ENCODE measurements around the gene PDE3B.

PDE3B gene

GRCh38 chr11:14892036-14892556 lies 248.5 kb downstream of the PDE3B start, which contains the start of gene CYP2R1:
TSS of gene CYP2R1 (minus strand) at chr11:14892231. CDS start at chr11:14892205, 26 bp downstream.
- DNase-seq: peak; percentile 98 to 99

GRCh38 chr11:14892577-14892976 lies 249.0 kb downstream of the PDE3B start:
- no peak for DNase-seq

DNA sequence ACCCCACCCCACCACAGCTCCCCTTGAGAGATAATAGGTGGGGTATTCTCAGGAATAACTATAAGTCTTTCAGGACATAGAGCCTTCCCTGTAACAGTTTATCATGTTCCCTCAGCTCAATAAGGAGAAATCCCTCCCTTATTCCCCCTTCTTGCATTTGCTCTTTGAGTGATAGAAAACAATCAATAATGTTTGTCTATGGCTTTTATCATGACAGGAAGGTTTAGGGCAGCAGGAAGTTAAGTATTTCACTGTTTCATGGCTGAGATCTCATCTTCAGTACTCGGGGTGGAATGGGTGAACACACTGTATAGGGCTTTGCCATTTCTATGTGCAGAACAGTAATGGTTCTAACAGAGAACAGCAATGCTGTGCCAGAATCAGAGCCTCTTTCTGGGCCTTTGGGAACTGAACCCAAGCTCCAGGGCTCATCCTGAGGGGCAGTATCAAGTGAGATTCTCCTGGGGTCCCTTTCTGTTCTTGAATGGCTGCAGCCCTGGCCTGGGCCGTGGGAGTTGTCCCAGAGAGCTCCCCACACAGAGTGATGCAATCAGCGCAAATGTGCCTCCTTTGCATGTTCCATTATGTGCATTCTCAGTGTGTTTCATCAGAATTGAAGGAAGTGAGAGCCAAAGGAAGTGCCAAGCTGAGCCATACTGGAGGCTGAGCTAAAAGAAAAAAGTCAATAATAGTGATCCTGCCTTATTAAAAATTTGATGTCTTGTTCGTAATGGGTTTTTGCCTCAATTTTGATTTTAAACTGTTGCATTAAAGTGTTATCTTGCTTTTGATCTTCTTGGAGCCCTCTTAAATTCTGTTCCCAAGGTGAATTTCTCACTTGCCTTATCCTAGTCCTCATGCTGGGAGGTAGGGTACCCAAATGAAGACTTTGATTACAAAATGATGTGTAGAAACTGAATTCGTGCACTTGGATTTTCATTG lies 251.3 kb downstream of the PDE3B start:
- DNase-seq: no peak

GRCh38 chr11:14898355-14898754 lies 254.8 kb downstream of the PDE3B start:
- DNase-seq: no peak

GRCh38 chr11:14898906-14899305 lies 255.3 kb downstream of the PDE3B start:
- no peak for DNase-seq

DNA sequence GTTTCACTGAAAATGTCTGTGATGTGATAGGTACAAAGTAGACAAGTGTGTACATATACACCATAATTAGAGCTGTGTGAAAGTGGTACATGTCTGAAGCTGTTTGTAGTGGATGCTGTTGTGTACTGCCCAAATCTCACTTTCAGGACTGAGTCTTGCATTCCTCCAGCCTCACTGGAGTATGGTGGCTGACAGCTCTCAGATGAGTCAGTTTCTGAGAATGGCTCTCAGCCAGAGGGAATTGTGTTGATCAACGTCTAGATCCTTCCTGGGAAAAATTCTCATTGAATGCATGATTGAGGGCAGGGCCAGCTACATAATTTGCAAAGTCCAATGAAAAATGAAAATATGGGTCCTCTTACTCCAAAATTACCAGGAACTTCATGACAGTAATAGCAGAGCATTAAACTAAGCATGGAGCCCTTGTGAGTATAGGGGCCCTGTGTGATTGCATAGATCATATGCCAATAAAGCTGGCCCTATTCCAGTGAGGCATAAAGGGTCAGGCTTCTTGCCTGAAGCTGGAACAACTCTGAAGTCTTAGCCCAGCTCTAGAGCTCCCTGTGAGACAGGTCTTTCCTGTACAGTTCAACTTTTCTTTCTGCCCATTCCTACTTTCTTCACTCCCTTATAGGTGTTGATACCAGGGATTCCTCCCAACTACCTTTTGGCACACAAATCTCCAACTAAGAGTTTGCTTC lies 259.2 kb downstream of the PDE3B start:
- DNase-seq: no peak

GRCh38 chr11:14904745-14905103 lies 261.1 kb downstream of the PDE3B start:
- no peak for DNase-seq

DNA sequence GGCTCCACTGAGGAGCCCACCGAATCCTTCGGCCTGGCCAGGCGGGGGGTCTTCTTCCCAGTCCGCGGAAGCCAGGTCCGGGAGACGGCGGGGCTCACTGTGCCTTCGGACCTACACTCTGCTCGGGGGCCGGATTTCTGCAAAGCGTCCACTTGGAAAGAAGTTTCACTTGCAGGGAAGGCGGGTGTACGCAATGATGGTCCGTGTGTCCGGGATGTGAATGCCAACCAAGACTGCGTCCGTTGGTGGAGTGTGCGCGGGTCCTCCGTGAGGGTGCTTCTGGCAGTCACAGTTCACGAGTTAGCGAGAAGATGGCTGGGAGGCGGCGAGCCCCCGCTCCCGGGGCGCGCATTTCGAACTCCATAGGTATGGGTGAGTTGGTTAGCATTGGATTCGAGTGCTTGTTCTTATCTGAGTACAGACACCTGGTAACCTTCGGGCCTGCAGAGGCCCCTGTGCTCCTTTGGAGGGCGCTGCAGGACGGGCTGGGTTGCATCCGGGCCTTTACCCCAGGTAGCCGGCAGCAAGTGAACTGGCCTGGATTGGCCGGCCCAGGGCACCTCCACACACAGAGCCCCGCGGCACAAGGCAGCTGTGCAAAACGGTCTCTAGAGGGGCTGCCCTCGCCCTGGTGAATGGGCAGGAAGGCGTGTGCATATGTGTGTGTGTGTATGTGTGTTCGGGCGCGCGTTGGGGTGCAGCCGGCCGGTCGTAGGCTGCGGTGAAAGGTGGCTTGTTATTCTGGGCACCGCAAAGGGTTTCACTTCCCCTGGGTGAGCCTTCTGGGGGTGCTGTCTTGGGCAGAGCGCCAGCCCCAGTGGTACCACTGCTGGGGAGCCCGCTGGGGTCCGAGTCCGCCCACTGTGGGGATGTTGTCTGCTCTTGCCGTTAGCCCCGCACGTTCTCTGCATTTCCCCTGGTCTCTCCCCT lies 261.8 kb downstream of the PDE3B start:
- DNase-seq: no peak

DNA sequence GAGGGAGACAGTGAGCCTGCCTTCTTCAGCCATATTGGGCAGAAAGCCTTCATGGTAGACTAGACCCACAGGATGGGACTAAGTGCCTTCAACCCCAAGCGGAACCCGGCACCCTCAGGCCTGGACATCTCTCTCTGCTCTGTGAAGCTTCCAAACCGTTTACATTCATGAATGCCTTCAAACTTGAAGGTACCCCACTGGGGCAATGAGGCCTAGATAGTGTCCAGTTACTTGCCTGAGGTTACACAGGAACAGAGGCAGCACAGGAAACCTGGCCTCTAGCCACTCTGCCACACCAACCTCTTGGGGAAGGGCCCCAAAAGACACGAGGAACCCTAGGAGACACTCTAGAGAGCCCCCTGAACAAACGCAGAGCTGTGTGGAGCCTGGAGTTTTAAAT lies 263.0 kb downstream of the PDE3B start:
- DNase-seq: no peak

- DNase-seq: no peak
These were observed 263.4 kb downstream of the PDE3B start for GRCh38 chr11:14906993-14907392.

DNA sequence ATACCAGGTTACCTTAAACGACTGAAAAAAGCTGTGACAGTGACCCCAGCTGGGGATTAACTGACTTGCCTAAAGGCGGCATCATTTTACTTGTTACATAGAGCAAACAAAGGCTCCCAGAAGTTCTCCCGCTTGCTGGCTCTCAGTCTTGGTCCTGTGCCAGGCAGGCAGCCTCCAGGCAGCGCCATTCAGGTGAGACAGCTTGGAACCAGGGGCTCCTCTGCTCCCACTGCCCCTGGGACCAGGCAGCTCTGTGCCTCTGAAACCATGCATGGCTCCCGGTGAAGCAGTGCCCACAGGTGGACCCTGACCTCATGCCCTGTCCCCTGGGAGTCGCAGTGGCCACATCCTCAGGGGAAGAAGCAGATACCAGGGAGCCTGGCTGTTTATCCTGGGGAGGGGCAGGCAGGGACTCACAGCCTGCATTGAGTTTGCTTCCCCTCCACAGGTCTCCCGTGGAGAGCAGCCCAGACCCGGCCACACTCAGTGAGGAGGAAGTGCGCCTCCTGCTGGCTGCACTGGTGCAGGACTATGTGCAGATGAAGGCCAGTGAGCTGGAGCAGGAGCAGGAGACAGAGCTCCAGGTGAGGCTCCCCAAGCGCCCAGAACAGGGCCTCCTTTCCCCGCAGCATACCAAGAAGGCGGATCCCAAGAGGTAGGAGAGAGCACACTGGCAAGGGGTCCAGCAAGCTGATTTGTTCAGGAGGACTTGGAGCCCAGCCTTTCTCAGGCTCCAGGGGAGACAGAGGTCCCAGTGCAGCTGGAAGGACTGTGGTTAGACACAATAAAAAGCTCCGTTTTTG lies 264.0 kb downstream of the PDE3B start:
- DNase-seq: peak; percentile 62 to 92

GRCh38 chr11:14908214-14908880 lies 264.7 kb downstream of the PDE3B start:
- peak; percentile 66 to 83 for DNase-seq

DNA sequence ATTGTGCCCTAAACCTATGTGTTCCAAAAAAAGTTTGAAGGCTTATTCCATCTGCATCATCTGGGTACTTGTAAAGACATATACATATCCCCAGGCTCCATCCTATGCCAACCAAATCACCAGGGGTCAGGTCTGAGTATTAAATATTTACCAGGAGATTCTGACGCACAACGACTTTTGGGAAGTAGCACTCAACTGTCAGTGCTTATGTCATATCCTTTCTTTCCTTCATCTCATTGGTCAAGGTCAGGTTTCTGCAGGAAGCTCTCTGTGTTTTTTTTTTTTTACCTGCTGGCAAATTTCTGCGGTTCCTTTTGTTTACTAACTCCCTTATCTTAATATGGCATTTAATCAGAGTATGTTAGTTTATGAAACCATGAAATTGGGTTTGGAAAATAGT lies 270.9 kb downstream of the PDE3B start:
- DNase-seq: no peak

DNA sequence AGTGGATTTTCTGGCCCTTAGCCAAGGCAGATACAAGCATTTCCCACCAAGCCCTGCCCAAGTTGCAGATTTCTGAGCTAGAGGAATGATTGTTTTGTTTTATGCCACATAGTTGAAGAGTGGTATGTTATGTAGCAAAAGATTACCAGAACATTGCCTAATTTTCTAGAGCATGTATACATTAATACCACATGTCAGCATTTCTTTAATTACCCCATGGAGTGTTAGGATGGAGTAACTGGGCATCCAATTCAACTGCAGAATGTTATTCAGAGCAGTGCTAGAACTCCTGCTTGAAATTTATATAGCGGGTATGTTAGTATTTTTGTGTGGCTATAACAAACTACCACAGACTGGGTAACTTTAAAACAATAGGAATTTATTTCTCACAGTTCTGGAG lies 272.8 kb downstream of the PDE3B start:
- DNase-seq: no peak

Data from NCI-H526 (cell line).